GM23338 (cell line): Measurements from ENCODE around the gene CPO. TPM values are rescaled to one million over a fixed set of nuclear protein-coding genes. Genes with fewer than 3 reads are reported as not detected.

Source experiments
- ATAC-seq: fragments of 200-7000 bp; cut with Tn5 transposase; 3 replicates; pipeline ENCODE4 v1.9.1; 2020
- DNase-seq: peaks from one replicate; pipeline ENCODE4 v3.0.0-alpha.2; 2015; ENCODE audit warnings: low spot score
- H2AFZ ChIP-seq: fragments of 200-600 bp; sonication (generic); 2 replicates; pipeline ENCODE4 v1.8.0; 2016; ENCODE audit warnings: antibody characterized with exemption, mild to moderate bottlenecking, moderate library complexity
- H3F3A ChIP-seq: fragments of 200-600 bp; sonication (generic); replicated peaks from 2 replicates; pipeline ENCODE4 v1.8.0; 2017; ENCODE audit warnings: antibody characterized with exemption, mixed run types, low read depth
- H3K27ac ChIP-seq: fragments of 200-600 bp; sonication (generic); 2 replicates; pipeline ENCODE4 v1.6.1; 2016; ENCODE audit warnings: low read depth
- H3K27me3 ChIP-seq: fragments of 200-600 bp; sonication (generic); 2 replicates; pipeline ENCODE4 v1.8.0; 2016; ENCODE audit warnings: mild to moderate bottlenecking, mixed run types, moderate library complexity; ENCODE audit not compliant: insufficient read depth
- H3K36me3 ChIP-seq: fragments of 200-600 bp; sonication (generic); 2 replicates; pipeline ENCODE4 v1.8.0; 2016; ENCODE audit warnings: mild to moderate bottlenecking; ENCODE audit not compliant: insufficient read depth
- H3K4me1 ChIP-seq: fragments of 200-600 bp; sonication (generic); 2 replicates; pipeline ENCODE4 v1.8.0; 2016; ENCODE audit warnings: mild to moderate bottlenecking, moderate library complexity; ENCODE audit not compliant: insufficient read depth
- H3K4me2 ChIP-seq: fragments of 200-600 bp; sonication (generic); 2 replicates; pipeline ENCODE4 v1.7.1; 2017; ENCODE audit warnings: mixed run types
- H3K4me3 ChIP-seq: fragments of 200-600 bp; sonication (generic); 2 replicates; pipeline ENCODE4 v1.6.1; 2016; ENCODE audit warnings: mixed run types
- H3K79me2 ChIP-seq: fragments of 200-600 bp; sonication (generic); replicated peaks from 2 replicates; pipeline ENCODE4 v1.8.0; 2017; ENCODE audit warnings: mild to moderate bottlenecking; ENCODE audit not compliant: insufficient read depth
- H3K9me2 ChIP-seq: fragments of 200-600 bp; sonication (generic); 2 replicates; pipeline ENCODE4 v1.8.0; 2017; ENCODE audit not compliant: insufficient read depth
- H4K20me1 ChIP-seq: fragments of 200-600 bp; sonication (generic); replicated peaks from 2 replicates; pipeline ENCODE4 v1.8.0; 2017; ENCODE audit warnings: mild to moderate bottlenecking; ENCODE audit not compliant: insufficient read depth
- H3K27ac Mint-ChIP-seq: 2 replicates; pipeline ENCODE4 v1.8.0; 2020; ENCODE audit warnings: inconsistent platforms, mild to moderate bottlenecking, moderate library complexity, mixed read lengths
- H3K27me3 Mint-ChIP-seq: 3 replicates; pipeline ENCODE4 v1.8.0; 2022; ENCODE audit warnings: low read depth, mild to moderate bottlenecking, moderate library complexity, mixed read lengths, inconsistent platforms; ENCODE audit not compliant: insufficient read depth, poor library complexity
- H3K36me3 Mint-ChIP-seq: 3 replicates; pipeline ENCODE4 v1.8.0; 2021; ENCODE audit warnings: low read depth, mild to moderate bottlenecking, inconsistent platforms, moderate library complexity, mixed read lengths
- H3K4me1 Mint-ChIP-seq: 3 replicates; pipeline ENCODE4 v1.8.0; 2020; ENCODE audit warnings: mild to moderate bottlenecking, inconsistent platforms, mixed read lengths
- H3K4me3 Mint-ChIP-seq: 3 replicates; pipeline ENCODE4 v1.8.0; 2021; ENCODE audit warnings: moderate library complexity, mild to moderate bottlenecking, inconsistent platforms, mixed read lengths
- H3K9me3 Mint-ChIP-seq: 3 replicates; pipeline ENCODE4 v1.8.0; 2020; ENCODE audit warnings: moderate library complexity, mild to moderate bottlenecking, inconsistent platforms, mixed read lengths
- CREB1 ChIP-seq: fragments of 250-450 bp; sonication (Bioruptor Pico); IDR thresholded peaks from 2 replicates; pipeline ENCODE4 v1.5.0; 2020; ENCODE audit warnings: low read depth, mild to moderate bottlenecking, moderate library complexity
- CTCF ChIP-seq, 2 experiments: fragments of 200-600 bp in 1 of 2; sonication (generic) in 1 of 2; conservative IDR thresholded peaks; 2 replicates each; pipeline versions ENCODE4 v1.5.1 to v1.6.1; 2016 to 2017; ENCODE audit warnings: antibody characterized with exemption in 2 of 2, low read depth in 2 of 2, mild to moderate bottlenecking in 2 of 2, moderate library complexity in 1 of 2
- ETS1 ChIP-seq: IDR thresholded peaks from 2 replicates; pipeline ENCODE4 v1.6.1; 2016; ENCODE audit warnings: antibody characterized with exemption
- EZH2 ChIP-seq: fragments of 200-600 bp; sonication (generic); IDR thresholded peaks from one replicate; pipeline ENCODE4 v1.8.0; 2017; ENCODE audit warnings: antibody characterized with exemption, mild to moderate bottlenecking, low read depth; ENCODE audit not compliant: unreplicated experiment
- EZH2phosphoT487 ChIP-seq: fragments of 200-600 bp; sonication (generic); IDR thresholded peaks from one replicate; pipeline ENCODE4 v1.8.1; 2018; ENCODE audit warnings: antibody characterized with exemption; ENCODE audit not compliant: unreplicated experiment
- JUNB ChIP-seq: IDR thresholded peaks from one replicate; pipeline ENCODE4 v1.6.1; 2016; ENCODE audit warnings: antibody characterized with exemption; ENCODE audit not compliant: unreplicated experiment
- NANOG ChIP-seq: IDR thresholded peaks from 2 replicates; pipeline ENCODE4 v1.6.1; 2016; ENCODE audit warnings: antibody characterized with exemption, borderline replicate concordance
- ZNF114 ChIP-seq: fragments of 250-450 bp; sonication (Bioruptor Pico); IDR thresholded peaks from 2 replicates; pipeline ENCODE4 v1.5.0; 2020; ENCODE audit warnings: mild to moderate bottlenecking, moderate library complexity
- ZNF331 ChIP-seq: fragments of 250-450 bp; sonication (Bioruptor Pico); IDR thresholded peaks from 2 replicates; pipeline ENCODE4 v1.5.0; 2020; ENCODE audit warnings: low read depth, mild to moderate bottlenecking, moderate library complexity
- ZNF462 ChIP-seq: fragments of 250-450 bp; sonication (Bioruptor Pico); IDR thresholded peaks from 2 replicates; pipeline ENCODE4 v1.5.0; 2020; ENCODE audit warnings: mild to moderate bottlenecking, moderate library complexity
- polyA plus RNA-seq: library from polyadenylated mRNA; unstranded; fragments of >200 nt; fragmentation: Nextera tagmentation; extraction: Ambion mirVana; gene quantifications from 2 replicates; pipeline ENCODE4 v1.2.1, GENCODE V29; 2016
- total RNA-seq: library from RNA; depleted of rRNA; stranded (reverse); fragments of >200 nt; shearing (Covaris generic); gene quantifications from 2 replicates; pipeline ENCODE4 v1.2.3, GENCODE V29; 2014

Gene CPO
- total and polyA plus RNA-seq, 2 experiments from 2014 or later, result 0.91 to 0.94 TPM

- H3K4me1 Mint-ChIP-seq, result peaks cover 8% of the 10 kb centered on the region
- H3K27ac Mint-ChIP-seq, result no peak overlapping the region
- Histone ChIP-seq H3K27ac (no peak overlapping the region), H3K4me2 (no peak overlapping the region), H3K4me3 (no peak overlapping the region), H3K36me3 (peaks cover 6% of the 10 kb centered on the region; the same call in 1 of the 2 replicates), H4K20me1 (no peaks in the 10 kb centered on the region), H3K79me2 (no peaks in the 10 kb centered on the region), H3K9me2 (peaks cover 10% of the 10 kb centered on the region), H2AFZ (no peak overlapping the region), H3F3A (no peaks in the 10 kb centered on the region), H3K27me3 (no peaks in the 10 kb centered on the region), H3K4me1 (peaks cover 15% of the 10 kb centered on the region)
- TF ChIP-seq CTCF (conservative IDR thresholded peaks at IDR 0.05; ENCODE audit: low read depth in 2 of 2) (no peak), ZNF114 (no peak), NANOG (no peak), JUNB (no peak), EZH2 (no peak), CREB1 (CRISPR knock-in tag) (no peak)
- no peak for DNase-seq
- peaks cover 3% of the 10 kb centered on the region for H3K27me3 Mint-ChIP-seq
- H3K4me3 Mint-ChIP-seq, result no peak overlapping the region
- peaks cover 29% of the 10 kb centered on the region; the same call in 2 of the 3 replicates for H3K9me3 Mint-ChIP-seq
- H3K36me3 Mint-ChIP-seq, result peaks cover 28% of the 10 kb centered on the region
- no peak for ATAC-seq
These were observed 75.1 kb downstream of the CPO start for GRCh38 chr2:207014424-207014823.

GRCh38 chr2:207015901-207016300 lies 76.6 kb downstream of the CPO start:
- DNase-seq, result no peak
- Mint-ChIP-seq H3K4me1 (peaks cover under 1% of the 10 kb centered on the region; the same call in 2 of the 3 replicates), H3K27ac (no peak overlapping the region), H3K4me3 (no peak overlapping the region), H3K27me3 (peaks cover 3% of the 10 kb centered on the region), H3K36me3 (peaks cover 28% of the 10 kb centered on the region), H3K9me3 (peaks cover 29% of the 10 kb centered on the region; the same call in 2 of the 3 replicates)
- Histone ChIP-seq H3K27me3 (no peaks in the 10 kb centered on the region), H3K36me3 (peaks cover 6% of the 10 kb centered on the region; the same call in 1 of the 2 replicates), H3K27ac (no peak overlapping the region), H3K79me2 (no peaks in the 10 kb centered on the region), H3F3A (no peaks in the 10 kb centered on the region), H3K4me3 (no peak overlapping the region), H3K4me1 (peaks cover 1% of the 10 kb centered on the region), H3K4me2 (no peak overlapping the region), H4K20me1 (no peaks in the 10 kb centered on the region), H3K9me2 (peaks cover 10% of the 10 kb centered on the region), H2AFZ (no peak overlapping the region)
- no peak for ATAC-seq
- no peak for TF ChIP-seq EZH2
- TF ChIP-seq ZNF462 (CRISPR knock-in tag), result no peak
- no peak for TF ChIP-seq ZNF331 (CRISPR knock-in tag)
- TF ChIP-seq JUNB, result no peak
- TF ChIP-seq NANOG, result no peak
- no peak for TF ChIP-seq ETS1
- TF ChIP-seq EZH2phosphoT487, result no peak
- no peak for TF ChIP-seq CREB1 (CRISPR knock-in tag)
- TF ChIP-seq ZNF114, result no peak
